VCaP (cell line): ENCODE results near the gene SYNDIG1.

ENCODE experiments used
- H3K27ac ChIP-seq: fragments of 450-650 bp; 2 replicates; pipeline ENCODE4 v1.5.1; 2017
- CTCF ChIP-seq: fragments of 450-650 bp; conservative IDR thresholded peaks from 2 replicates; pipeline ENCODE4 v1.5.1; 2017; ENCODE audit warnings: mild to moderate bottlenecking, moderate library complexity

The SYNDIG1 gene

GRCh38 chr20:24598346-24598745 lies 128.9 kb downstream of the SYNDIG1 start:
- H3K27ac ChIP-seq, result no peak overlapping the region
- no peak for TF ChIP-seq CTCF

GRCh38 chr20:24598996-24599395 lies 129.6 kb downstream of the SYNDIG1 start:
- TF ChIP-seq CTCF, result no peak
- no peak overlapping the region for H3K27ac ChIP-seq

GRCh38 chr20:24600012-24600411 lies 130.6 kb downstream of the SYNDIG1 start:
- H3K27ac ChIP-seq, result no peak overlapping the region
- TF ChIP-seq CTCF, result 0 out of 2 replicates have a peak, but pooled peaks have one; percentile 10

GRCh38 chr20:24603454-24603853 lies 134.0 kb downstream of the SYNDIG1 start:
- no peak overlapping the region for H3K27ac ChIP-seq
- no peak for TF ChIP-seq CTCF

GRCh38 chr20:24604966-24605665 lies 135.7 kb downstream of the SYNDIG1 start:
- H3K27ac ChIP-seq, result no peak overlapping the region

GRCh38 chr20:24605937-24606455 lies 136.6 kb downstream of the SYNDIG1 start:
- no peak for TF ChIP-seq CTCF
- H3K27ac ChIP-seq, result no peak overlapping the region

More at GRCh38 chr20:24604966-24605665, 135.7 kb downstream of the SYNDIG1 start:
- no peak for TF ChIP-seq CTCF

- TF ChIP-seq CTCF, result no peak
- H3K27ac ChIP-seq, result no peak overlapping the region
These were observed 138.0 kb downstream of the SYNDIG1 start for GRCh38 chr20:24607402-24607801.
